Adrenal gland (tissue), 12 donors: ENCODE data around the gene DHRS2. TPM values are rescaled to one million over a fixed set of nuclear protein-coding genes. Genes with fewer than 3 reads are reported as not detected.
"Not testable (repeated sequence)": the region's sequence is repeated elsewhere in the genome, so short reads cannot be mapped to it uniquely, and the experiment has no call there.

Source experiments
- DNase-seq, 7 donors: peaks; one replicate each; pipeline ENCODE4 v3.0.0-alpha.2; 2019 to 2020
- H3K27ac ChIP-seq, 5 donors: fragments of 200-600 bp; sonication (generic) in 4 of 5; 1 replicate in 3 of 5; 2 replicates in 2 of 5; pipeline versions ENCODE4 v1.5.1 to v1.8.0; 2016 to 2020; ENCODE audit warnings: mild to moderate bottlenecking in 1 of 5
- H3K27me3 ChIP-seq: fragments of 200-600 bp; 2 replicates; pipeline ENCODE4 v1.8.0; 2021
- H3K36me3 ChIP-seq, 2 donors: fragments of 200-600 bp; replicated peaks in 1 of 2; 1 replicate in 1 of 2; 2 replicates in 1 of 2; pipeline versions ENCODE4 v1.5.1 to v1.8.0; 2018 to 2022
- H3K4me1 ChIP-seq, 2 donors: fragments of 200-600 bp; replicated peaks in 1 of 2; 1 replicate in 1 of 2; 2 replicates in 1 of 2; pipeline versions ENCODE4 v1.5.1 to v1.8.0; 2018 to 2021
- H3K4me3 ChIP-seq, 4 donors: fragments of 200-600 bp; sonication (generic) in 3 of 4; one replicate each; pipeline ENCODE4 v1.5.1; 2016 to 2018
- H3K9me3 ChIP-seq, 3 donors: fragments of 200-600 bp; sonication (generic) in 1 of 3; replicated peaks in 1 of 3; 1 replicate in 2 of 3; 2 replicates in 1 of 3; pipeline versions ENCODE4 v1.5.1 to v1.8.0; 2016 to 2021
- CTCF ChIP-seq, 6 experiments: fragments of 450-650 bp in 4 of 6; fragments of 200-600 bp in 2 of 6; sonication (generic) in 1 of 6; IDR thresholded peaks; 1 replicate in 5 of 6; 2 replicates in 1 of 6; pipeline versions ENCODE4 v1.5.1 to v1.8.0; 2016 to 2021; ENCODE audit warnings: antibody characterized with exemption in 6 of 6, mild to moderate bottlenecking in 2 of 6, moderate library complexity in 1 of 6
- POLR2A ChIP-seq, 2 donors: fragments of 450-650 bp; IDR thresholded peaks; one replicate each; pipeline ENCODE4 v1.6.1; 2017; ENCODE audit warnings: antibody characterized with exemption in 2 of 2, mild to moderate bottlenecking in 2 of 2, moderate library complexity in 1 of 2
- WGBS, 4 donors: extraction: QIAGEN DNeasy Blood & Tissue Kit in 2 of 4; methylation state at CpG; one replicate each; pipeline versions ENCODE4 v1.1.5 to v1.1.7; 2013 to 2017; 5-methylcytosine and 5-hydroxymethylcytosine counted together
- intact Hi-C, 2 donors: fragments of 100-400 bp; cut with DNase I; formaldehyde crosslinking; loops; one replicate each; pipeline versions ENCODE4 v1.14.1 to v1.15.0; 2022 to 2023
- polyA plus RNA-seq, 3 donors: library from polyadenylated mRNA; stranded (reverse); fragments of 200-250 nt in 2 of 3; fragments of 350-450 nt in 1 of 3; fragmentation: Illumina TruSeq in 1 of 3; extraction: RNeasy Lipid Tissue Mini Kit (QIAGEN cat#74804) in 1 of 3; gene quantifications; one replicate each; pipeline ENCODE4 v1.2.3, GENCODE V29; 2013 to 2014
- total RNA-seq, 9 donors: library from RNA; depleted of rRNA in 4 of 9; stranded (reverse); fragments of >200 nt in 4 of 9; fragments of 120-200 nt in 1 of 9; fragmentation: NEBNext Ultra II Directional in 1 of 9; extraction: Animal tissue kit (Norgen Biotek cat#: 25700) in 1 of 9; gene quantifications; one replicate each; pipeline versions ENCODE4 v1.1.0 to v1.2.4, GENCODE V29; 2013 to 2023
- donor health status: healthy with polysubstance abuse.
- donor health status: Bipolar disorder and iron deficiency.
- donor health status: DM: yes; HTN: yes; CAD: no.
- donor health status: DM: no; HTN: no; CAD: no.
- donor health status: DM: no; HTN: no; CAD: no.
- donor health status: DM: yes; HTN: yes; CAD: no.

Gene DHRS2
- total and polyA plus RNA-seq, 12 donors: 0.86 to 4.9 (median 2.5) TPM; not detected in 4

- no peak for TF ChIP-seq POLR2A (IDR thresholded peaks at IDR 0.05)
- no peak for TF ChIP-seq CTCF (IDR thresholded peaks at IDR 0.05)
- intact Hi-C loops: no loop called here
- no peaks in the 10 kb centered on the region for H3K27me3 ChIP-seq
- no peak for DNase-seq
- H3K9me3 ChIP-seq: no peaks in the 10 kb centered on the region
- no peaks in the 10 kb centered on the region for H3K36me3 ChIP-seq
- WGBS, 4 donors: 90 to 100% (median 97%) methylated on average over 1 of the region's 1 CpG
- H3K4me3 ChIP-seq: no peak overlapping the region
- H3K27ac ChIP-seq: no peak overlapping the region
- no peaks in the 10 kb centered on the region for H3K4me1 ChIP-seq
Measured at GRCh38 chr14:23672200-23672599, 36.0 kb downstream of the DHRS2 start.

GRCh38 chr14:23675337-23675736 lies 39.2 kb downstream of the DHRS2 start:
- intact Hi-C loops: no loop called here
- Histone ChIP-seq H3K4me1 (no peaks in the 10 kb centered on the region), H3K27me3 (no peaks in the 10 kb centered on the region)

GRCh38 chr14:23675906-23676305 lies 39.7 kb downstream of the DHRS2 start:
- no peak overlapping the region for H3K4me3 ChIP-seq
- no peaks in the 10 kb centered on the region for H3K27me3 ChIP-seq
- no peak for DNase-seq
- no peaks in the 10 kb centered on the region for H3K9me3 ChIP-seq
- WGBS, 4 donors: 82 to 90% (median 86%) methylated on average over 4 of the region's 4 CpGs
- H3K27ac ChIP-seq: no peak overlapping the region
- TF ChIP-seq POLR2A (IDR thresholded peaks at IDR 0.05): no peak
- TF ChIP-seq CTCF (IDR thresholded peaks at IDR 0.05): no peak
- no peaks in the 10 kb centered on the region for H3K4me1 ChIP-seq
- intact Hi-C loops: no loop called here
- no peaks in the 10 kb centered on the region for H3K36me3 ChIP-seq

More at GRCh38 chr14:23675337-23675736, 39.2 kb downstream of the DHRS2 start:
- WGBS, 4 donors: 60 to 73% (median 69%) methylated on average over 2 of the region's 2 CpGs
- TF ChIP-seq CTCF (IDR thresholded peaks at IDR 0.05) (no peak), POLR2A (IDR thresholded peaks at IDR 0.05) (no peak)
- Histone ChIP-seq H3K9me3 (no peaks in the 10 kb centered on the region), H3K27ac (no peak overlapping the region), H3K36me3 (no peaks in the 10 kb centered on the region), H3K4me3 (no peak overlapping the region)
- no peak for DNase-seq

- Histone ChIP-seq H3K4me3 (no peak overlapping the region), H3K27me3 (no peaks in the 10 kb centered on the region), H3K4me1 (no peaks in the 10 kb centered on the region), H3K36me3 (no peaks in the 10 kb centered on the region), H3K9me3 (no peaks in the 10 kb centered on the region), H3K27ac (no peak overlapping the region)
- WGBS, 4 donors: 85 to 100% (median 91%) methylated on average over 1 of the region's 1 CpG
- intact Hi-C loops: no loop called here
- DNase-seq: no peak
- TF ChIP-seq CTCF (IDR thresholded peaks at IDR 0.05): no peak
- TF ChIP-seq POLR2A (IDR thresholded peaks at IDR 0.05): no peak
Measured at GRCh38 chr14:23681337-23681736, 45.2 kb downstream of the DHRS2 start.

- intact Hi-C loops, H3K27ac ChIP-seq, H3K27me3 ChIP-seq, DNase-seq, H3K36me3 ChIP-seq, H3K9me3 ChIP-seq, H3K4me3 ChIP-seq: not testable (repeated sequence)
- WGBS, 4 donors: 92 to 100% (median 97%) methylated on average over 3 of the region's 3 CpGs
- H3K4me1 ChIP-seq: peaks cover 10 to 13% of the 10 kb centered on the region in 2 donors
Measured at GRCh38 chr14:23689709-23690514, 53.7 kb downstream of the DHRS2 start.
